ENCODE measurements around the gene ZCCHC14.

ZCCHC14 gene

GRCh38 chr16:87459027-87459426, 33.8 kb downstream of the ZCCHC14 start:
- Histone ChIP-seq H3K9ac (ENCODE audit: low read length) (no peak overlapping the region), H3K14ac (ENCODE audit: low read length in 2 of 2) (no peak overlapping the region), H2AK5ac (ENCODE audit: low read length, severe bottlenecking) (peak overlapping the region; percentile 99), H3K27ac (ENCODE audit: low read length, poor library complexity, severe bottlenecking) (no peak overlapping the region), H3K23ac (ENCODE audit: low read length in 2 of 2) (no peak overlapping the region), H3K4me2 (ENCODE audit: low read length, poor library complexity, severe bottlenecking) (no peak overlapping the region), H3K27me3 (ENCODE audit: control insufficient read depth in 1 of 2, insufficient read depth in 1 of 2, low read length in 2 of 2) (no peaks in the 10 kb centered on the region), H2BK120ac (ENCODE audit: low read depth, low read length) (no peak overlapping the region), H2BK5ac (ENCODE audit: low read depth, low read length, poor library complexity, severe bottlenecking) (no peak overlapping the region), H4K91ac (ENCODE audit: low read length) (peak overlapping the region; percentile 64), H2AFZ (ENCODE audit: low read depth, low read length) (no peak overlapping the region), H3K36me3 (ENCODE audit: control insufficient read depth in 1 of 2, insufficient read depth in 2 of 2, low read depth in 1 of 2, low read length in 2 of 2) (peaks cover 24 to 41% of the 10 kb centered on the region in 2 experiments), H4K8ac (ENCODE audit: low read length) (peak overlapping the region; percentile 35), H3K4ac (ENCODE audit: low read depth in 1 of 2, low read length in 2 of 2) (no peak overlapping the region), H2BK15ac (ENCODE audit: low read depth, poor library complexity, severe bottlenecking) (no peak overlapping the region), H3K4me1 (ENCODE audit: control insufficient read depth, insufficient read depth, low read depth, low read length) (peaks cover 39% of the 10 kb centered on the region), H3K4me3 (ENCODE audit: insufficient read depth in 1 of 2, low read depth in 1 of 2, low read length in 2 of 2) (no peak overlapping the region), H3K18ac (ENCODE audit: low read depth in 1 of 2, low read length in 2 of 2) (peak overlapping the region in 1 of 2 experiments; percentile 16), H3K9me3 (ENCODE audit: control insufficient read depth, low read length) (no peaks in the 10 kb centered on the region), H2BK12ac (ENCODE audit: low read length in 2 of 2) (peak overlapping the region; percentile 51 to 61), H3K79me1 (replicated peaks; ENCODE audit: low read length, poor library complexity, severe bottlenecking) (peaks cover 26% of the 10 kb centered on the region)
- no peak for DNase-seq
- WGBS: 96% methylated on average over 13 of the region's 15 CpGs

DNA sequence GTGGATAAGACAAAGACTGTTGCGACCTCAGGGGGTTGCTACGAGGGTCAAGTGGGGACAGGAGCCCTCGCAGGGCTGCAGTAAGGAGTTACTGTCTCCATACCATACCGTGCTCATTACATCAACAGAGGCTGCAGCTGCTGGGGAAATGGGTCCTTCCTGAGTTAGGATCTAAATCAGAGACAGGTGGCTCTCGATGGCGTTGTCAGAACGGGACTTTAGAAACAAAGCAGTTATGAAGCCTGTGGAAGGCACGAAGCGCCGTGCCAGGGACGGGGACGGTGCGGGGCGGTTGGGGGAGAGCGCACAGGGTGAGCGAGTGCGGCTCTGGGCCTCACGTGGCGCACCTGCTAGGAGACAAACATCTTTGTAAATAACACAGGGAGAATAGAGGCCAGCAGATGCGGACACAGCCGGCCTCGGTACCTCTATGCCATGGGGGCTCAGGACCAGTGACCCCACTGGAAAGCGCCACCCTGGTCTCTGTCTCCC, 34.4 kb downstream of the ZCCHC14 start:
- peak overlapping the region; percentile 74 for H4K8ac ChIP-seq (ENCODE audit: low read length)
- H3K27ac ChIP-seq (ENCODE audit: low read length, poor library complexity, severe bottlenecking): peak overlapping the region; percentile 90
- H3K4me1 ChIP-seq (ENCODE audit: control insufficient read depth, insufficient read depth, low read depth, low read length): peaks cover 34% of the 10 kb centered on the region
- no peak overlapping the region for H2AFZ ChIP-seq (ENCODE audit: low read depth, low read length)
- H3K18ac ChIP-seq (ENCODE audit: low read depth in 1 of 2, low read length in 2 of 2): peak overlapping the region; percentile 74 to 84
- H3K36me3 ChIP-seq (ENCODE audit: control insufficient read depth in 1 of 2, insufficient read depth in 2 of 2, low read depth in 1 of 2, low read length in 2 of 2): peaks cover 25 to 47% of the 10 kb centered on the region in 2 experiments
- H3K9ac ChIP-seq (ENCODE audit: low read length): peak overlapping the region; percentile 82
- H3K27me3 ChIP-seq (ENCODE audit: control insufficient read depth in 1 of 2, insufficient read depth in 1 of 2, low read length in 2 of 2): no peaks in the 10 kb centered on the region
- H2BK15ac ChIP-seq (ENCODE audit: low read depth, poor library complexity, severe bottlenecking): peak overlapping the region; percentile 80
- H3K9me3 ChIP-seq (ENCODE audit: control insufficient read depth, low read length): no peaks in the 10 kb centered on the region
- peak overlapping the region; percentile 37 for H2BK120ac ChIP-seq (ENCODE audit: low read depth, low read length)
- H3K4me2 ChIP-seq (ENCODE audit: low read length, poor library complexity, severe bottlenecking): no peak overlapping the region
- peak overlapping the region; percentile 93 for H2BK12ac ChIP-seq (ENCODE audit: low read length in 2 of 2)
- peak; percentile 30 for DNase-seq
- peaks cover 29% of the 10 kb centered on the region for H3K79me1 ChIP-seq (replicated peaks; ENCODE audit: low read length, poor library complexity, severe bottlenecking)
- H2BK5ac ChIP-seq (ENCODE audit: low read depth, low read length, poor library complexity, severe bottlenecking): peak overlapping the region; percentile 69
- H2AK5ac ChIP-seq (ENCODE audit: low read length, severe bottlenecking): peak overlapping the region; percentile 99
- H3K14ac ChIP-seq (ENCODE audit: low read length in 2 of 2): no peak overlapping the region
- H3K23ac ChIP-seq (ENCODE audit: low read length in 2 of 2): no peak overlapping the region
- peak overlapping the region; percentile 42 to 84 for H3K4ac ChIP-seq (ENCODE audit: low read depth in 1 of 2, low read length in 2 of 2)
- WGBS: 85% methylated on average over 22 of the region's 23 CpGs
- H3K4me3 ChIP-seq (ENCODE audit: insufficient read depth in 1 of 2, low read depth in 1 of 2, low read length in 2 of 2): no peak overlapping the region
- peak overlapping the region; percentile 92 for H4K91ac ChIP-seq (ENCODE audit: low read length)

GRCh38 chr16:87457709-87458423, 35.0 kb downstream of the ZCCHC14 start:
- peak overlapping the region; percentile 80 for H2BK15ac ChIP-seq (ENCODE audit: low read depth, poor library complexity, severe bottlenecking)
- no peaks in the 10 kb centered on the region for H3K27me3 ChIP-seq (ENCODE audit: control insufficient read depth in 1 of 2, insufficient read depth in 1 of 2, low read length in 2 of 2)
- peak overlapping the region; percentile 82 for H3K9ac ChIP-seq (ENCODE audit: low read length)
- H2AFZ ChIP-seq (ENCODE audit: low read depth, low read length): no peak overlapping the region
- H3K36me3 ChIP-seq (ENCODE audit: control insufficient read depth in 1 of 2, insufficient read depth in 2 of 2, low read depth in 1 of 2, low read length in 2 of 2): peaks cover 31 to 53% of the 10 kb centered on the region in 2 experiments
- H3K18ac ChIP-seq (ENCODE audit: low read depth in 1 of 2, low read length in 2 of 2): peak overlapping the region; percentile 74 to 84
- no peak overlapping the region for H3K4me3 ChIP-seq (ENCODE audit: insufficient read depth in 1 of 2, low read depth in 1 of 2, low read length in 2 of 2)
- peak overlapping the region; percentile 92 for H4K91ac ChIP-seq (ENCODE audit: low read length)
- peak overlapping the region; percentile 74 for H4K8ac ChIP-seq (ENCODE audit: low read length)
- peak overlapping the region; percentile 26 for H3K4me2 ChIP-seq (ENCODE audit: low read length, poor library complexity, severe bottlenecking)
- H3K79me1 ChIP-seq (replicated peaks; ENCODE audit: low read length, poor library complexity, severe bottlenecking): peaks cover 34% of the 10 kb centered on the region
- peak overlapping the region in 1 of 2 experiments; percentile 95 for H3K23ac ChIP-seq (ENCODE audit: low read length in 2 of 2)
- peak overlapping the region in 1 of 2 experiments; percentile 30 for H3K14ac ChIP-seq (ENCODE audit: low read length in 2 of 2)
- H3K4ac ChIP-seq (ENCODE audit: low read depth in 1 of 2, low read length in 2 of 2): peak overlapping the region; percentile 42 to 84
- no peaks in the 10 kb centered on the region for H3K9me3 ChIP-seq (ENCODE audit: control insufficient read depth, low read length)
- H2BK120ac ChIP-seq (ENCODE audit: low read depth, low read length): peak overlapping the region; percentile 37
- peak overlapping the region; percentile 90 for H3K27ac ChIP-seq (ENCODE audit: low read length, poor library complexity, severe bottlenecking)
- peaks cover 33% of the 10 kb centered on the region for H3K4me1 ChIP-seq (ENCODE audit: control insufficient read depth, insufficient read depth, low read depth, low read length)
- H2BK12ac ChIP-seq (ENCODE audit: low read length in 2 of 2): peak overlapping the region; percentile 93
- H2AK5ac ChIP-seq (ENCODE audit: low read length, severe bottlenecking): peak overlapping the region; percentile 99
- peak overlapping the region; percentile 69 for H2BK5ac ChIP-seq (ENCODE audit: low read depth, low read length, poor library complexity, severe bottlenecking)
- peak; percentile 96 for DNase-seq
- WGBS: 43% methylated on average over 20 of the region's 22 CpGs

GRCh38 chr16:87457061-87457611, 35.7 kb downstream of the ZCCHC14 start:
- DNase-seq: peak; percentile 67
- Histone ChIP-seq H3K18ac (ENCODE audit: low read depth in 1 of 2, low read length in 2 of 2) (peak overlapping the region; percentile 10 to 85), H3K79me1 (replicated peaks; ENCODE audit: low read length, poor library complexity, severe bottlenecking) (peaks cover 41% of the 10 kb centered on the region), H3K4ac (ENCODE audit: low read depth in 1 of 2, low read length in 2 of 2) (peak overlapping the region; percentile 57 to 60), H3K9me3 (ENCODE audit: control insufficient read depth, low read length) (no peaks in the 10 kb centered on the region), H2AFZ (ENCODE audit: low read depth, low read length) (no peak overlapping the region), H3K27me3 (ENCODE audit: control insufficient read depth in 1 of 2, insufficient read depth in 1 of 2, low read length in 2 of 2) (no peaks in the 10 kb centered on the region), H2BK15ac (ENCODE audit: low read depth, poor library complexity, severe bottlenecking) (no peak overlapping the region), H3K4me2 (ENCODE audit: low read length, poor library complexity, severe bottlenecking) (peak overlapping the region; percentile 51), H3K14ac (ENCODE audit: low read length in 2 of 2) (no peak overlapping the region), H3K9ac (ENCODE audit: low read length) (peak overlapping the region; percentile 82), H2AK5ac (ENCODE audit: low read length, severe bottlenecking) (no peak overlapping the region), H2BK5ac (ENCODE audit: low read depth, low read length, poor library complexity, severe bottlenecking) (peak overlapping the region; percentile 70), H4K8ac (ENCODE audit: low read length) (peak overlapping the region; percentile 78), H3K27ac (ENCODE audit: low read length, poor library complexity, severe bottlenecking) (peak overlapping the region; percentile 90), H2BK12ac (ENCODE audit: low read length in 2 of 2) (peak overlapping the region in 1 of 2 experiments; percentile 99), H3K36me3 (ENCODE audit: control insufficient read depth in 1 of 2, insufficient read depth in 2 of 2, low read depth in 1 of 2, low read length in 2 of 2) (peaks cover 37 to 60% of the 10 kb centered on the region in 2 experiments), H4K91ac (ENCODE audit: low read length) (no peak overlapping the region), H3K4me1 (ENCODE audit: control insufficient read depth, insufficient read depth, low read depth, low read length) (peaks cover 33% of the 10 kb centered on the region), H3K4me3 (ENCODE audit: insufficient read depth in 1 of 2, low read depth in 1 of 2, low read length in 2 of 2) (no peak overlapping the region), H2BK120ac (ENCODE audit: low read depth, low read length) (peak overlapping the region; percentile 22), H3K23ac (ENCODE audit: low read length in 2 of 2) (no peak overlapping the region)
- WGBS: 66% methylated on average over 3 of the region's 4 CpGs

Measured in mesenchymal stem cell (in vitro differentiated cells and primary cell).